NOMO-1 (cell line): ENCODE results near the gene TOB2.

Experiments used
- DNase-seq, 2 experiments: peaks; one replicate each; lab custom pipeline; 2025; ENCODE audit not compliant: unreplicated experiment in 2 of 2; lab: John Stamatoyannopoulos, UW

The TOB2 gene, protein sequence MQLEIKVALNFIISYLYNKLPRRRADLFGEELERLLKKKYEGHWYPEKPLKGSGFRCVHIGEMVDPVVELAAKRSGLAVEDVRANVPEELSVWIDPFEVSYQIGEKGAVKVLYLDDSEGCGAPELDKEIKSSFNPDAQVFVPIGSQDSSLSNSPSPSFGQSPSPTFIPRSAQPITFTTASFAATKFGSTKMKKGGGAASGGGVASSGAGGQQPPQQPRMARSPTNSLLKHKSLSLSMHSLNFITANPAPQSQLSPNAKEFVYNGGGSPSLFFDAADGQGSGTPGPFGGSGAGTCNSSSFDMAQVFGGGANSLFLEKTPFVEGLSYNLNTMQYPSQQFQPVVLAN

DNA sequence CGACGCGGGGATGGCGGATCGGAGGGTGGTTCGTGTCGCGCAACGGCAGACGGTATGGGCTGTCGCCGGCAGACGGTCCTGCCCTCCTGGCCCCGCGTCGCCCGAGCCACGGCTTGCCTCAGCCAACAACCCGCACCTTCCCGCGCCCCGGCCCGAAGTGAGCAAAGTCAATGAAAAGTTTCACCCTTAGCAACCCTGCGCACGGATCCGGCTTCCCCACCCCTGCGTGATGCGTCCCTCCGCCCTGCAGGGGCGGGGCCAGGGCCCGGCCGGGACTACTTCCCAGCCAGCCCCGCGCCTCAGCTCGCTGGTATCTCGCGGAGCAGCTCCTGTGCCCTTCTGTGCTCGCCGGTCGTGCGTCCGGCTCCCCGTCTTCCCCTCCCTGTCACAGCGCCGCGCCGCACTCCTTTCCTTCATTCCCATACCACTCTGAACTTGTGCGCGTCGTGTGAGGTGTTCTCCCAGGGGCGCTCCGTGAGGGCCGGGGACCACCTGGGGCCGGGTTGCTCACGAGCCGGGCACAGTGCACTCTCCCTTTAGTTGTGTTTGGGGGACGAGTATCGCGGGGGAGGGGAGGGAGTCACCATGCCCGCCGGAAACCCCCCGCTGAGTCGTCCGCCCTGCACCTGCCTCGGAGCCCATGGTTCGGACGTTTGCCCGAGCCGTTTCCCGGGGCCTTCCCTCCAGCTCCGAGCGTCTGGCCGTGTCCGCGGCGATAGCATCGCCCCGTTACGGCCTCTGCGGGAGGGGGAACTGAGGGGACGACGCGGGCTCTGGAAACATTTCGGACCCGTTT lies at the start of gene TOB2:
TOB2 (minus strand) TSS at position 163 of the 796 bp plus-strand sequence. CDS start 9,456 bp downstream, outside the sequence.
- peak; percentile 85 to 92 for DNase-seq

DNA sequence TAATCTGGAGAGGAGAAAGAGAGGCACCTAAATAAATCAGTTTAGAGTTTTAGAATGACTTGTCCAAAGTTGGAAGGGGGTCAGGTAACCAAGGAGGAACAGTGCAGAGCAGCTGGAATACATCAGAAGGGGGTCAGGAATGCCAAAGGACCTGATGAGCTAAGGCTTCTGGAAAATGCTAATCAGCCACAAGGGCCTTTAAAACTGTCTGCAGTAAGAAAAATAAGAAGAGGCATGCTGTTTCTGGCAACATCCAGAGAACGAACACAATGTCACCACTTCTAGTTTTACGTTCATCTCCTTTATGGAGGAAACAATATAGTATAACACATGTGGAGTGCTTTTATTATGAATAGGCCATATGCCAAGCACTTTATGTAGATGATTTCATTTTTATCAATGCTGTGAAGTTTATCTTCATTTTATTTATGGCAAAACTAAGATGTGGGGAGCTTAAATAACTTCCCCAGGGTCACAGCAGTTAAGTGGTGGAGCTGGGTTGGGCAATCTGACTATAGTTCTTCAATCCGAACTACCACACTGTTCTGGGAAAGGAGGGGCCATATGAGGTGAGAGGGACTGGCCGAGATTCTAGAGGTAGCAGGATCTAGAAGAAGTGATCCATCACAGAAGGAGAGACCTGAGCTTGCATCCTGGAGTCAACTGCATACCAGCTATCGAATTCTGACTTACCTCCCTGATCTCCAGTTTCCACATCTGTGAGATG lies 44.9 kb upstream of the TOB2 start:
- no peak for DNase-seq

DNA sequence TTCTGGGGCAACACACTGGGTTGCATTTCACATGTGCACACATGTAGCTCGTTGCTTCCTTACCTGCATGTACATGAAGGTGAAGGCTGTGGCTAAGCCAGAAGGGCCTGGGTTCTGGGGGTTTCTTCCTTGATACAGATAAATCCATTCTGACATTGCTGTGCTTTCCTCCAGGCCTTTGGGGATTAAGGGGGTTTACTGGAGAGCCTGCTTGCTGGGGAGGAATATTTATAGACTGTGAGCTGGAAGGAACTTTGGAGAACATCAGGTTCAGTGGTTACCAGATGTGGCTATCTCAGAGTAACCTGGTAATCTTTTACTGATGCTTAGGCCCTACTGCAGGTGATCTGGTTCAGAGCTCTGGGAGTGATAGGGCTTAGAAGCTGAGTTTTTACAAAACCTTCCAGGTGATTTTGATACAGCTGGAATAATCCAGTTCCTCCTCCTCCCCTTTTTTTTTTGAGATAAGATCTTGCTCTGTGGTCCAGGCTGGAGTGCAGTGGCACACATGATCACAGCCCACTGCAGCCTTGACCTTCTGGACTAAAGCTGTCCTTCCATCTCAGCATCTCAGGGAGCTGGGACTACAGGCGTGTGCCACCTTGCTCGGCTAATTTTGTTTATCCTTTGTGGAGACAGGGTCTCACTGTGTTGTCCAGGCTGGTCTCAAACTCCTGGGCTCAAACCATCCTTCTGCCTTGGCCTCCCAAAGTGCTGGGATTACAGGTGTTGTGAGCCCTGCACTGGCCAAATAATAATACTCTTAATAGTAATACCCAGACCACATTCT lies 42.2 kb upstream of the TOB2 start:
- DNase-seq, result no peak

DNA sequence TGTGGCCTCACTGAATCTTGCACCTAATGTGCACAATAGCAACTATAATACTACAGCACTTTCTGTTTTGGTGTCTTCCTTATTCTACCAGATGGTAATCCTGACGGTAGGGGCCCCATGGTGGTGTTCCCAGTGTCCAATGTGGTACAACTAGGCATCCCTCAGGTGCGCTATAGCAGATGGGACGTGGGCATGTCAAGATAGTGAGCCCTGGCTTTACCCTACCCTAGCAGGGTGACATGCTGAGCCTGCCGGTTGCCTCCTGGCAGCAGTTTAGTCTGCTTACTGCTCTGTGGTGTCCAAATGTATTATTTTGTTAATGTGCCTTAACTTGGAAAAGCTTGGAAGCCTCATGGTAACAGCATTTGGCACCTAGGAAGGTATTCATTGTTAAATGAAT lies 41.5 kb upstream of the TOB2 start:
- DNase-seq, result no peak

DNA sequence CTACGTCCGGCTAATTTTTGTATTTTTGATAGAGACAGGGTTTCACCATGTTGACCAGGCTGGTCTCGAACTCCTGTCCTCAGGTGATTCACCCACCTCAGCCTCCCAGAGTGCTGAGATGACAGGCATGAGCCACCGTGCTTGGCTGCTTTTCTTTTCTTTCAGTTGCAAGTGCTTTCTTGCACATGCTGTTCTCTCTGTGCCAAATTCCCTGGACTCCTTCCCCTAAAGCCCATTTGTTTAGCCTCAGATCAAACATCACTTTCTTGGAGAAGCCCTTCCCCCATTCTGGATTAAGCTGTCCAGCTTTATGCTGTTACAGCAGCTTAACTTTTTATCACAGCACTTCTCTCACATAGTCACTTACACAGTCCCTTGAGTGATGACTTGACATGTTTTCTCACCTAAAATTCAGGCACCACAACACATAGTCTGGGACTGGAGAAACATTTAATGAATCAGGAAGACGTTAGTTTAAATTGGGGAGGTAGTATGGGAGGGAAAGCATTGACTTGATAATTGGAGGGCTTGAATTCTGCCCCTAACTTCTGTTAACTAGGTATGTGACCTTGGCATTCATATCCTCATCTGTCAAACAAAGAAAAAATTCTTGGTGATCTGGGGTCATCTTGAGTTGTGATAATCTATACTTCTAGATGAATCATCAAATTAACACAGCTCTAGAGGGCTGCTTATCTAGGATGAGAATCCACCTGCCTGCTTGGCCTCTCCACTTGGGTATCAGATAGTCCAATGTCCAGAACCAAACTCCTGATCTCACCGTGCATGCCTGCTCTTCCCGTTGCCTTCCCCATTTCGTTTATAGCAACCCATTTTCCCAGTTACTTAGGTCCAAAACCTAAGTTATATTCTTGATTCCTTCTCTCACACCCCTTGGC lies 40.7 kb upstream of the TOB2 start:
- DNase-seq, result no peak

DNA sequence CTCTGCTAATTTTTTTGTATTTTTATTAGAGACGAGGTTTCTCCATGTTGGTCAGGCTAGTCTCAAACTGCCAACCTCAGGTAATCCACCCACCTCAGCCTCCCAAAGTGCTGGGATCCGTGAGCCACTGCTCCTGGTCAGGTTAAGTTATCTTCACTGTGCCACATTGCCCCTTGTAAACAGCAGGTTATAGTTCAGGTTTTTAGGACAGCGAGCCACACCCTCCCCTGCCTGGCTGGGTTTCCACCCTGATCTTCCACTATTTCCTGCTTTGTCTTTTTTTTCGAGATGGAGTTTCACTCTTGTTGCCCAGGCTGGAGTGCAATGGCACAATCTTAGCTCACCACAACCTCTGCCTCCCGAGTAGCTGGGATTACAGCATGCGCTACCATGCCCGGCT lies 38.4 kb upstream of the TOB2 start:
- DNase-seq, result no peak

DNA sequence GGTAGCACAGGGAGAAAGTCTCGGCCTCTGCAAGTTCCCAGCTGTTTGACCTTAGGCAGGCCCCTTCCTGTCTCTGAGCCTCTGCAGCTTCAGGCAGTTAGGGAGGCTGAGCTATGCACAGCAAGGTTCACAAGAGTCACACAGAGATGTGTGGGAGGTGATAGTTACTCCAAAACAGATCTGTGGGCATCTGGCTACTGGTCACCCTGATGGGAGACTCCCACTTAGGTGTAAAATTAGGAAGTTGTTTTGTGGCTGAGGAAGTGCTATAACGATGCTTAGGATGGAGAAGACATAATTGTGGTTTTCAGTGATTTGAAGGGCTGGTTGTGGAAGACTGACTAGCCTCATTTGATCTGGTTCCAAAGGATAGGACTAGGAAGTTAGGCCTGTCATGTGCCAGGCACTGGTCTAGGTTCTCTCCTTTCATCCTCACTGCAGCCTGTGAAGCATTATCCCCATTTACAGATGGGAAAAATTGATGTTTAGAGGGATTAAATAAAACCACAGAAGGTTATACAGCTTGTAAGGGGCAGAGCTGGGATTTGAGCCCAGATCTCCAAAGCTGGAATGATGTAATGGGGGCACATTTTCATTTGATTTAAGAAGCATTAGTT lies 35.8 kb upstream of the TOB2 start:
- DNase-seq, result no peak

DNA sequence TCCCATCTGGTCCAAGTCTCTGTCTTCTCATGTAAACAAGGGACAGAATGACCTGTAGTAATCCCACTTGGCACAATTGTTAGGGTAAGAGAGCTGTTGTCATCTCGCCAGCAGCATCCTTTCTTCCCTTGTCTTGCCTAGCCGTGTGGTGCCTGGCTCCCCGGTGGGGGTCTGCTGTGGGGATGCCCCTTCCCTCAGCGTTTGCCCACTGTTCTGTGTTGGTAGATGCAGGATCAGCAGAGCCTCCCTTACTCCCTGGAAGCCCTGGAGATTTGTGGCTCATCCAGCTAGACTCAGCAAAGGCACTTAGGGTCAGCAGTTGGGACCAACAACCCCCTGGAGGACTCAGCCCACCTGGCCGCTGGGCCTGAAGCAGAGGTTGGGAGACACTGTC lies 35.3 kb upstream of the TOB2 start:
- no peak for DNase-seq

DNA sequence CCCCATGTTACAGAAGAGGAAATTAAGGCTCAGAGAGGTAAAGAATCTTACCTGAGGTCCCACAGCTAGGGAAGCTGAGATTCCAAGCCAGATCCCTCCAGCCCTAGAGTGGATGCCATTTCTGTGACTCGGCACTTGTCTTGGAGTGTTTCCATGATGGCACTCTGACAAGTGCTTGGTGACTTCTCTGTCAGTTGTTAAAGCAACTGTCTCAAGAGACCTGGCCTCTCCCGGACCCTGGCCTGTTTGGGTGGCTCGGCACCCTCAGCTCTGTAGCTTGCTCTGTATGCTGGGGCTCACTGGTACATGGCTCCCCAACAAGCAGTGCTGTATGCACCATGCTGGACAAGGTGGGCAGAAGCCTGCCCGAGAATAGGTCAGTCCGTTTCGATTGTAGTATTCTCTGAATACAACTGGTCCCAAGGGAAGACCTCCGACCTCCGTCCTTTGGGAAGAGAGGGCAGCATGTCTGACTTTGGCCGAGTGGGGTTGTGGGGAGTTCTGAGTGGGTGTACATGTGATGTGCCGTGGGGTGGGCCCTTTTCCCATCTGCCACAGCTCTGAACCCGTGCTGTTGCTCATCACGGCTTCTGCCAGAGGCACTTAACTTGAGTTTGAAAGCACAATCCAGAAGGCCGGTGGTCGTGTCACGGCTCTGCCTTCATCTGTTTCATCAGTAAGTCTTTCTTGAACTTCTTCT lies 34.7 kb upstream of the TOB2 start:
- no peak for DNase-seq

DNA sequence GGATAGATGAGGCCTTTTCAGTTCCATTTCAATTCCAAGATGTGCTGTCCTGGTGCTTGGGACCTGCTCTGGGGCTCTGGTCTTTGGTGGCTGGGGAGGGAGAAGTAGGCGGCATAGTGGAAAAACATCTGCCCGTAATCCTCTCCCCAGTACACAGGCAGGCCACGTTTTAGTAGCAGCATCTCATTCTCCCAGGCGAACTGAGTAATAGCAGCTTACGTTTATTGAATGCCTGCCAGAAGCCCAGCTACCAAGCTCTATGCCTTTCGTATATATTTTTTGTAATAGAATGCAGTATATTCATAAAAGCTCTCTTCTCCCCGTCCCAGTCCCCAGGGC lies 33.8 kb upstream of the TOB2 start:
- no peak for DNase-seq

DNA sequence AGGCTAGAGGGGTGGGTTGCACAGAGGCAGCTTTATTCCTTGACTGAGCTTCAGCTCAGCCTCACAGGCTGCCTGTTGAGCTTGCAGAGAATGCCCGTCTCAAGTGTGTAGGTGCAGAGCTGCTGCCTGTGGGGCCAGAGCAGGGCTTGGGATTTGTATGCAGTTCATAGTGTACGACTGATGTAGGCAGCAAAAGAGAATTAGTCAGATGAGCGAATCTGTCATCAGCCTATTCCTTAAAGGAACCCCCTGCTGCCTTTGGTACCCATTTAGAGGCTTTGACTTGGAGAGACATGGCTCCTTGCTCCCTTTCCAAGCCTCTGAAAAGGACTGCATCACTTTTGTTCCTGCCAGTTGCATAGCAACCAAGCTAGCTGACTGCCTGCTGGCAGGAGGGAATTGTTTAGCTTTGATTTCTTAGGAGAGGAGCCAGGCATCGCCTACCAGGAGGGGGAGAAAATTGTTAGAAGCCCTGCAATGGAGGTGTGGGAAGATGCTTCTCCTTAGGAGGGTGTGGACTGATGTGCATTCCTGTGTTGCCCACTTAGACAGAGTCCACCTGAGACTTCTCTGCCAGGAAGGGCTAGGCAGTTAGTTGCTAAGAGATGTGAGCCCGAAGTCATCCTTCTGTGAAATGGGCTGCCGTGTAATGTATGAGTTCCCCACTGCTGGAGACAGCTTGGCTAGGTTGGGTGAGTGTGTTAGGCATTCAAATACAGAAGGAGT lies 33.2 kb upstream of the TOB2 start:
- no peak for DNase-seq

DNA sequence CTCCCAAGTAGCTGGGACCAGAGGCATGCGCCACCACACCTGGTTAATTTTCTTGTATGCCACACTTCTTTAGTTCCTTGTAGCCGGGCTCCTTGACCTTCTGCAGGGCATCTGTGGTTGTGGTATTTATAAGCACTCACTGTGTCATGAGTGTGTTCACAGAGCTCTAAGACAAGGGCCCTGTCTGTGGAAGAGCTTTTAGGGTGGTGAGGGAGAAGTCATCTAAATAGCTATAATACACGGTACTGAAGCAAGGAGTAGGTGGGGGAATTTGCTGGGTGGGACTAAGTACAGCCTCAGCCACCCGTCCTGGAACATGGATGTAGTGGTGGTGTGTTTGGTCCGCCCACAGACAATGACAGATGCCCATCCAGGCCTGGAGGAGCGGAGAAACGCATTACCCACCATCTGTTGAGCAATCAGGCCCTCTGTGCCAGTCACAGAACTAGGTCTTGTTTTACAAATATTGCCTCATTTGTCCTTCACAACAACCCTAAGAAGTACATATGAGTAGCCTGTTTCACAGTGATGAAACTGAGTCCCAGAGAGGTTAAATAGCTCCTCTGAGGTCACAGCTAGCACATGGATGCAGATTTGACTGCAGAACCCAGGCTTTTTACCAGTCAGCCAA lies 32.4 kb upstream of the TOB2 start:
- peak in 1 of 2 experiments; percentile 8 for DNase-seq

DNA sequence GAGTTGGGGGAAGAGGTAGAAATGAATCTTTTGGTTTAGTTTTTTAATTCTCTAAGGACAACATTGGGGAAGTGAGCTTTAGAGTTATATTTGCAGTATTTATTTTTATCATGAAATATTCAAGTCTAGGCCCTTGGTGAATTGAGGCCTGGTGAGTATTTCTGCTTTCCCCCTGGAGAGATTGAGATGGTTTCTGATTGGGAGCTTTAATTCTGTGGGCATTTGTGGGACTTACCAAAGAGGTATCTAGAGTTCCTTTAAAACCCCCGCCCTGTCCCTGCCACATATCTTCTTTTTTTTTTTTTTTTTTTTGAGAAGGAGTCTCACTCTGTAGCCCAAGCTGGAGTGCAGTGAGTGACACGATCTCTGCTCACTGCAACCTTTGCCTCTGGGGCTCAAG lies 31.9 kb upstream of the TOB2 start:
- DNase-seq, result no peak

DNA sequence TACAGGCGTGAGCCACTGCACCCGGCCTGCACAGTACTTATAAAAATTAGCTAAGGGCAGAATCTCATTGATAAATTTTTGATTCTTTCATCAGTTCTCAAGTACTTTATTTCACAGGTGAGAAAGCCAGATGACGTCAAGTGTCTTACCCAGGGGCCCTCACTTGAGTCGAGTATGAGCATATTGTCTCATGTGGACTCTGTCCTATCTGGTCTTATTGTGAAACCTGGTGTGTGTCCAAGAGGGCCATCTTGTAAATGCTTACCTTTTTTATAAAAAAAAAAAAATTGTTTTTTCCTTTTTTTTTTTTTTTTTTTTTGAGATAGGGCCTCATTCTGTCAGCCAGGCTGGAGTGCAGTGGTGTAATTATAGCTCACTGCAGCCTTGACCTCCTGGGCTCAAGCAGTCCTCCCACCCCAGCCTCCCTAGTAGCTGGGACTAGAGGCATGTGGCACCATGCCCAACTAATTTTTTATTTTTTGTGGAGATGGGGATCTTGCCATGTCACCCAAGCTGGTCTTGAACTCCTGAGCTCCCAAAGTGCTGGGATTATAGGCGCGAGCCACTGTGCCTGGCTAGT lies 28.4 kb upstream of the TOB2 start:
- no peak for DNase-seq

DNA sequence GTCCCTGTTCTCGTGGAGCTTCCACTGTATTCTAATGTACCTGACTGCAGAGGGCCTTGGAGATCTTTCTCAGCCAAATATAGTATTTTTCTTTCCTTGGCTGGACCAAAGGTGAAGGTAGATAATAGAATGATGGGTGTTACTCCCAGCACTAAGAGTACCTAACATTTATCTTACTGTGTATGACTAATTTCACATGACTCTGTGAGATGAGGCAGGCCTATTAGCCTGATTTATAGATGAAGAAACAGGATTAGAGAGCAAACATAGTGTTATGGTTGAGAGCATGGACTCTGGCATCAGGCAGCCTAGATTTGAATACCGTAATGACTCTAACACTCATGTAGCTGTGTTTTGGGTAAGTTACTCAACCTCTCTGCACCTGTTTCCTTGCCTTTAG lies 25.0 kb upstream of the TOB2 start:
- DNase-seq, result no peak

DNA sequence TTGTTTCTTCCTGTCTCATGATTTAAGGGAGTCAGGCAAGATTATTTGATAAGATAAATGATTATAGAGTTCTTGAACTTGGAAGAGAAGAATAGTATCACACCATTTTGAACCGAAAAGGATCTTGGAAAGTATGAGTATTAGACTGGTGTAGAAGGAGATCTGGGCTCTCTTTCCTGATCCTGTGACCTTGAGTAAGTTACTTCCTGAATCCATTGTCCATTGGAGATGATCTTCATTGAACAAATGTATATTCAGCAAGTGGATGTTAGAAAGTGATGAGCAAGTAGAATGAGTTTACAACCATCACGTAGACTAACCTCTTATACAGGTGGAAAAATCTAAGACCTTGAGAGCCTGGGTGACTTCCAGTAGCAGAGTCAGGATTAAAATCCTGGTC lies 24.3 kb upstream of the TOB2 start:
- no peak for DNase-seq

DNA sequence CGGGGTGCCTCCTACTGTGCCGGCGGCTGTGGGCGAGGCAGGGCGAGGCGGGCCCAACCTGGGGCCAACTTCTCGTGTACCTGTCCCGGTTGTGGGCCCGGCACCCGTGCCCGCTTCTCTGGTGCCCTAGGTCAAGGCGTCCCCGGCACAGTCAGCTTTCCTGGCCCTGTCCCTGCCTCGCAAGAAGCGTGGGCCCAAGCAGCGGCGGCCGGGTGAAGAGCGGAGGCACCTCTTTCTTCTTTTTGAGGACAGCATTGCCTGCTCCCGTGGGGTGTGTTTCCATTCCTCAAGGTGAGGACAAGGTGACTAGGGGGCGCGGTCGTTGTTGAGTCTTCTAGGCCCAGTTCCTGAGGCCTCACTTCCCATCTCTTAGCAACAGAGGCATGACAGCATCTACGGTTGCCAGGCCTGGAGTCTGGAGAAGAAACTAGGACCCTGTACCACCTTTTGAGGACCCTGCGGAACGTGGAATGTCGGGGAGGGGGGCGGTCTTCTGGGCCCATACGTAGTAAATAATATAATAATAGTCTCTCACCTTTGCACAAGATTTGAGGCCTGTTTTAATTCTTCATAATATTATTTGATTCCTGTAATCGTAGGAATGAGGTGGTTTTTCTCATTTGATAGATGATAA lies 22.7 kb upstream of the TOB2 start:
- DNase-seq, result peak; percentile 56 to 62
